Upper lobe of right lung (tissue), 1 donor: ENCODE measurements around the gene MARCKS. TPM values are rescaled to one million over a fixed set of nuclear protein-coding genes. Genes with fewer than 3 reads are reported as not detected.
A peak's percentile ranks its signal among the peaks of the same experiment; 100 is the strongest.

Experiments
- ATAC-seq: fragments of 200-7000 bp; cut with Tn5 transposase; one replicate; pipeline ENCODE4 v1.9.1; 2020; ENCODE audit warnings: mild to moderate bottlenecking, moderate library complexity
- DNase-seq: peaks from one replicate; pipeline ENCODE4 v3.0.0-alpha.2; 2020
- H3K27ac ChIP-seq: fragments of 200-600 bp; one replicate; pipeline ENCODE4 v1.8.0; 2022
- H3K27me3 ChIP-seq: fragments of 200-600 bp; one replicate; pipeline ENCODE4 v1.8.0; 2022; ENCODE audit warnings: mild to moderate bottlenecking
- H3K36me3 ChIP-seq: fragments of 200-600 bp; one replicate; pipeline ENCODE4 v1.8.0; 2022
- H3K4me1 ChIP-seq: fragments of 200-600 bp; one replicate; pipeline ENCODE4 v1.8.0; 2022
- H3K4me3 ChIP-seq: fragments of 200-600 bp; one replicate; pipeline ENCODE4 v1.8.0; 2022; ENCODE audit warnings: mild to moderate bottlenecking
- H3K9me3 ChIP-seq: fragments of 200-600 bp; one replicate; pipeline ENCODE4 v1.8.0; 2022
- CTCF ChIP-seq: fragments of 200-600 bp; IDR thresholded peaks from one replicate; pipeline ENCODE4 v1.8.0; 2022; ENCODE audit warnings: antibody characterized with exemption
- intact Hi-C: fragments of 100-400 bp; cut with DNase I; formaldehyde crosslinking; loops from one replicate; pipeline ENCODE4 v1.11.0; 2022
- total RNA-seq: library from RNA; stranded (reverse); fragmentation: NEBNext Ultra II Directional; extraction: Animal tissue kit (Norgen Biotek cat#: 25700); gene quantifications from one replicate; pipeline ENCODE4 v1.2.1, GENCODE V29; 2021
- donor health status: DM: no; HTN: yes; CAD: no; lungs with severe emphysema.

MARCKS gene
- total RNA-seq, 1 donor from 2014 or later = 73.4 TPM

- DNase-seq = peak; percentile 91
- Histone ChIP-seq H3K4me1 (no peaks in the 10 kb centered on the region), H3K27ac (peak overlapping the region; percentile 94), H3K4me3 (peak overlapping the region; percentile 78), H3K9me3 (no peaks in the 10 kb centered on the region), H3K36me3 (no peaks in the 10 kb centered on the region), H3K27me3 (peaks cover 4% of the 10 kb centered on the region)
- peak; percentile 97 for ATAC-seq
- TF ChIP-seq CTCF = peak; percentile 92
- intact Hi-C loops = no loop called here
Observed at GRCh38 chr6:113858480-113859348, 1.6 kb downstream of the MARCKS start.

GRCh38 chr6:113859349-113860180 lies 2.4 kb downstream of the MARCKS start:
- H3K36me3 ChIP-seq = no peaks in the 10 kb centered on the region
- H3K4me3 ChIP-seq = peak overlapping the region; percentile 78
- ATAC-seq (no peak), DNase-seq (peak; percentile 66)
- H3K27ac ChIP-seq = peak overlapping the region; percentile 94
- intact Hi-C loops = no loop called here
- peaks cover 4% of the 10 kb centered on the region for H3K27me3 ChIP-seq
- H3K4me1 ChIP-seq = no peaks in the 10 kb centered on the region
- H3K9me3 ChIP-seq = no peaks in the 10 kb centered on the region
- TF ChIP-seq CTCF = no peak

- Histone ChIP-seq H3K4me1 (no peaks in the 10 kb centered on the region), H3K27me3 (peaks cover 4% of the 10 kb centered on the region), H3K4me3 (peak overlapping the region; percentile 78), H3K9me3 (no peaks in the 10 kb centered on the region), H3K36me3 (no peaks in the 10 kb centered on the region), H3K27ac (peak overlapping the region; percentile 94)
- no peak for TF ChIP-seq CTCF
- ATAC-seq = no peak
- DNase-seq = peak; percentile 64
- intact Hi-C loops = no loop called here
Observed at GRCh38 chr6:113860181-113860955, 3.2 kb downstream of the MARCKS start.

- Histone ChIP-seq H3K4me3 (peak overlapping the region; percentile 78), H3K4me1 (no peaks in the 10 kb centered on the region), H3K9me3 (no peaks in the 10 kb centered on the region), H3K27ac (peak overlapping the region; percentile 4), H3K27me3 (peaks cover 4% of the 10 kb centered on the region), H3K36me3 (no peaks in the 10 kb centered on the region)
- ATAC-seq (no peak), DNase-seq (no peak)
- TF ChIP-seq CTCF = no peak
- intact Hi-C loops = no loop called here
Observed at GRCh38 chr6:113862112-113862511, 5.0 kb downstream of the MARCKS start.

- no peak for TF ChIP-seq CTCF
- Histone ChIP-seq H3K4me1 (no peaks in the 10 kb centered on the region), H3K27me3 (no peaks in the 10 kb centered on the region), H3K4me3 (no peak overlapping the region), H3K9me3 (no peaks in the 10 kb centered on the region), H3K36me3 (no peaks in the 10 kb centered on the region), H3K27ac (no peak overlapping the region)
- no peak for ATAC-seq
- no peak for DNase-seq
- intact Hi-C loops = no loop called here
Observed at GRCh38 chr6:113870917-113871316, 13.8 kb downstream of the MARCKS start.
